Measurements from ENCODE around the gene ATP9B.

Gene ATP9B

DNA sequence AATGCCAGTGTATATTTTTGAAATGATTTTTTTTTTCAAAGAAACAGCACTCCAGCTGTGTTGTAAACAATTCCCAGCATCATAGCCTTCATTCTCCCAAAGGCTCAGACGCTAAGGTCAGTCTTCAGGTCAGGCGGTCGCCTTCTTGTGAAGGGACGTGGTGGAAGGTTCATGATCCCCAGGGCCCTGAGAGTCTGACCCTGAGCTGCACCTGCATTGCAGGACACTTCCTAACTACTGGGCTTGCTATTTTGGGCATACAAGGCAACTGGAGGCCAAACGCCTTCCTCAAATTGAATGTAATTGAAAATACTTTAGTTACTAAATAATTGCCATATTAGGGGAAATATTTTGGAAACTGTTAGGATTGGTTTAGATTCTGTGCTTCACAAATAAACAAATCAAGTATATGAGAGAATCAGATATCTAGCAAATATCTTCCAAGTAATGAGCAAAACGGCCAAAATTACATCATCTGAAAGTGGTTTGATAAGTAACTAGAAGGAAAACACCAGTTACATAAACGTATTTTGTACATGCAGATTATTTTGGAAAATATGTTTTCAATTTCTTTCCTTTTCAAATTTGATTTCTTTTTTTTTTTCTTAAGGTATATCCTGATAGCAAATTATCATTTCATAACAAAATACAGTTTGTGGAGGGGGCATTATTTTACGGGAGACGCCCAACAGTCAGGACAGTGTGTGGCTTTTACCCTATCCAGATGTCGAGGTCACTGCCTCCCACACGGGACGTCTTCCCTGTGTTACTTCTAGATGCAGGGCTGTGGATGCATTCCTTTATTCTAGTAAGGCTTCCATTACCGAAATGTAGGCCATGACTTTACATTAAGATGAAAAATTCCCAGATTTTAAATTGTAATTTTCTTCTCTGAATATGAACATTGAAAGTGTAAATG, 136.0 kb downstream of the ATP9B start:
- no peak for DNase-seq

DNA sequence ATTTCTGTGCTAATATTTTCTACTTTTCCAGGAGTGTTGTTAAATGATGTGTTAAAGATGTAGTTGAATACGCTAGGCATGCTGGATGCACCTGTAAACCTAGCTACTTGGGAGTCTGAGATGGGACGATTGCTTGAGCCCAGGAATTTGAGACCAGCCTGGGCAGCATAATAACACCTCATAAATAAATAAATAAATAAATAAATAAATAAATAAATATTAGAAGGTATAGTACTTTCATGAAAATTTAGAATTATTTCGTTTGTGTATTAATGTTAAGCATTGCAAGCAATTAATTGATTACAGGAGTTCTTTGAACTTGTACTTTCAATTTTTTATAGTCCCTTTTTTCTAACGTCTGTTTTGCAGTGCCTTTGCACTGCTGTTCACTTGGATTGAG, 137.2 kb downstream of the ATP9B start:
- no peak for DNase-seq

DNA sequence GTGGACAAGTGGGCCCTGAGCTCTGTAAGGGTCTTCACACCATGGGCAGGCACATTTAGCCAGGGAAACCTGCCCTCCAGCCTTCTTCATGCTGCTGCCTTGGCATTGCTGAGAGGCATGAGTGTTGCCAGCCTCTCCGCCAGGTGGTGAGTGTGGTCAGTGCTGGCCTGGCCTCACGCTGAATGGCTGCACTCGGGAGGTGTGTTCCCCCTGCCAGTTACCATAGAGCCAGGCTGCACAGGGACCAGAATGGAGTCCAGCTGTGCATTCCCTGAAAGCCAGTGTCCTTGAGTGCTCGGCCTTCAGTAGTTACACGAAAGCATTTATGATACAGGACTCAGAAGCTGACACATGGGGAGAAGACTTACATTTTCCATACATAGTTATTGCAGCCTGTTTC, 139.7 kb downstream of the ATP9B start:
- DNase-seq = no peak

DNA sequence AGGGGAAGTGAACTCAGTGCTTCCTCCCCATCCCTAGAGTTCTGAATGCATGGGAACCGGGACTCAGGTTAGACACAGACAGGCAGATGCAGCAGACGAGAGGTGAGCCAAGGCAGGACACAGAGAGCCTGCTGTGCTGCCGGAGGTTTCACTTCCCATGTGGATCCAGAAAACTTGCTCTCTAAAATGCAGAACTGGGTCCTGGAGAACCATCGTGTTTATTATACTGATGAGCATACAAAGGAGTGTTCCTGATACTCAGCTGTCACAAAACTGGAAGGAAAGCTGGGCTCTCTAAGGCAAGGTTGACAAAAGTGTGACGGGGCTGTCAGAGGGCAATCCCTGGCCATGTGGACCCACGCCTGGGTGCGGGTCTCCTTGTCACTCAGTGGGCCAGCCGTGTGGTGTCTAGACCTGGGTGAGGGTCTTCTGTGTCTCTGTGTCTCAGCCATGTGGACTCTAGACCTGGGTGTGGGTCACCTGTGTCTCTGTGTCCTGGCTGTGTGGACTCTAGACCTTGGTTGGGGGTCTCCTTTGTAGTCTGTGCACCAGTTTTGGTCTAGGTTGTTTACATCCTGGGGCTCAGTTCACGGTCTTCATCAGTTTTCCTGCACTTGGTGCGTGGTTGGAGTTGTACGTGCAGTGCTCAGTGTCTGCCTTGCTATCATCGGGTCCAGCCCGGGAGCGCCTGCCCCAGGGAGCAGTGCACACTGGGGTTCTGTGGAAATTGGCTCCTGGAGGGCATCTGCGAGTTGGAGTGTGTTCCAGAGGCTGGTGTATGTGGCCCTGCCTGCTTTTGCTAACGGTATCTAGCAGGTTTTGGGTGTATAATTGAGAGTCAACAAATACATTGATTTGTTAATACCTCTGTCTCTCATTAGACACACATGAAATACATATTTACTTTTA, 141.1 kb downstream of the ATP9B start:
- DNase-seq = no peak

DNA sequence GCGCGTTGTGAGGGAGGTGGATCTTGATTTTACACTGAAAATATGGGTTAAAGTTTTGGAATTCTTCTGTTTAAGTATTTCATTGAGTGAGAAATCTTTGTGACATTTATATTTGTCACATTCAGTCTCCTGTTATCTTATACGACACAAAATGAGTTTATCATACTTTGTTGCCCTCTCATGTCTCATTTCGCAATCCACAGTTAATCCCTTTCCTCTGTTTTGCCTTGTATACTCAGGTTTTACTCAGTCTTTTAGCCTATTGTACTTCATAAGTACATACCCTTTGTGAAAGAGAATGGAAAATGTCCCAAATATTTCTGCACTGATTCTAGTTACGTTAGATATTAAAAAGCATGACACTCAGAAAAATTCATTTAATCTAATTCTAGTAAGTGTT, 142.7 kb downstream of the ATP9B start:
- DNase-seq = no peak

DNA sequence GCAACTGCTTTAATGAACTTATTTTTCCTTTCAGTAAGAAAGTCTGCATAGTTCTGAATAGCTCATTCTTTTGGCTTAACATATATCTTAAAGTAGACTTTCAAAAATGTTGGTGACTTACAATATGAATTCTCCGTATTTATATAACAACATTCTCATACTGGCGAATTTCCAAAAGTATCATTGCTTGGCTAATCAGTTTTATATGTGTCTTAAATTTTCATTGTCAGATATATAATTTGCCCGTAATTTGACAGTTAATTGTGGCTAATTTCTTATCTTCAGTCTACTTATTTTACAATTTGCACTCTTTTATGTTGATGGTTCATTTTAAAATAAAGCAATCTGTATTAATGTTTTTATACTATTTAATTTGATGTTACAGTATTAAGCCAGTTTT, 144.9 kb downstream of the ATP9B start:
- no peak for DNase-seq

DNA sequence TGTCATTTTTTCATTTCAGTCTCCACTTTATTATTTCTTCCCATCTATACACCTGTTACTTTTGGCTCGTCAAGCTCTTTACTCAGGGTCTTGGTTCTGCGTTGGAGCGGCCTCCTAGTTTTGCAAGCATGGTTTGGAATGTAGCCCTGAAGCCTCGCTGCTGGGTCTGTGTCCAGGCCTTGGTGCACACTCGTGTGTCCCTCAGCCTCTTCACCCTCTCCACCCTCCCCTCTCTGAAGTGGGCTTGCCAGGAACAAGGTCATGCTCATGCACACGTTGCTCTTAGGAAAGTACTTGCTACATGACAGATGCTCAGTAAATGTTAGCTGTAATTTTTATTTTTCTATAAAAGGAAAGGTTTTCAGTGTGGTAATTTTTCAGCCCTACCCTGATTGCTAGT, 147.0 kb downstream of the ATP9B start:
- no peak for DNase-seq

DNA sequence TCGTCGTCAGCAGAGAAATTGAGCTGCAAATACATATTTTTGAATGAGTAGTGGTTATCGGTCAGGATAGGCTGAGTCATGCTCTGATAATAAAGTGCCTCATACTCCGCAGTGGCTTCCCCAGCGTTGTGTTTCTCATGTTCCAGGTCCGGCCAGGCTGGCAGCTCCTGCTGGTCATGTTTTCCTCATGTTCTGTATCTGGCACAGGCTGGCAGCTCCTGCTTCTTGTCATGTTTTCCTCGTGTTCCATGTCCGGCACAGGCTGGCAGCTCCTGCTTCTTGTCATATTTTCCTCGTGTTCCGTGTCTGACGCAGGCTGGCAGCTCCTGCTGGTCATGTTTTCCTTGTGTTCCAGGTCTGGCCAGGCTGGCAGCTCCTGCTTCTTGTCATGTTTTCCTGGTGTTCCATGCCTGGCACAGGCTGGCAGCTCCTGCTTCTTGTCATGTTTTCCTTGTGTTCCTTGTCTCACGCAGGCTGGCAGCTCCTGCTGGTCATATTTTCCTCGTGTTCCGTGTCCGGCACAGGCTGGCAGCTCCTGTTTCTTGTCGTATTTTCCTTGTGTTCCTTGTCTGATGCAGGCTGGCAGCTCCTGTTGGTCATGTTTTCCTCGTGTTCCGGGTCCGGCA, 148.9 kb downstream of the ATP9B start:
- DNase-seq = no peak

DNA sequence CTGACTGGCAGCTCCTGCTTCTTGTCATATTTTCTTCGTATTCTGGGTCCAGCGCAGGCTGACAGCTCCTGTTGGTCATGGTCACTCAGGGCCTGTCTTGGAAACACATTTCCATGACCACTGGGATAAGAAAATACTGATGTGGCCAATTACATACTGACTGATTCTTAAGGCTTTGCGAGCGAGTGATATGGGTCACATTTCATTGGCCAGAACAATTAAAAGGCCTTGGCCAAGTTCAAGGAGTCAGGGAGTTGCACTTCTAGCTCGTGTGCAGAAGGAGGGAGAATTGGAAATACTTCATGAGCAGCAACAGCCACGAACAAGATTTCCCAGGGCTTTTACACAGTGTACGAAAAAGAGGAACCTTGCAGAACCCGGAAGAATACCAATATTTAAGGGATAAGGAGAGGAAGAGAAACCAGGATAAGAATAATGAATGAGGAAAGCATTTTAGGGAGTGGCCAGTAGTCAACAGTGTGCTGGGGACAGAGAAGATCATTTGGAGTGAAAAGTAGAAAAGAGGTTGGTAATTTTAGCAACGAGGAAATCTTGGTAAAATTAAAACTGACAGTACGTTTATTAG, 149.5 kb downstream of the ATP9B start:
- no peak for DNase-seq

DNA sequence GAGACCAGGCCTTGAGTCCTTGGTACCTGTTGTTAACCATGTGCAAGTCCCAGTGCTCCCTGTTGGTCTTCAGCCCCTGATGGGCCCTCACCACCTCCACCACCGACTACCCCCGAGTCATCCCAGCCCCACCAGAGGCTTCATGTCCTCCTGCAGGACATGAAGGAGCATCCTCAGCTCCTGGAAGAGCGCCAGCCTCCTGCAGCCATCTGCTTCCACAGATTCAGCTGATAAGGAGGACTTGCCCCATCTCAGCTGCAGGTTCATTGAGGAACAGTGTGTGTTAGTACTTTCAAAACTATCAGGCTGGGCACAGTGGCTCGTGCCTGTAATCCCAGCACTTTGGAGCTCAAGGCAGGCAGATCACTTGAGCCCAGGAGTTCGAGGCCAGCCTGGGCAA, 151.9 kb downstream of the ATP9B start:
- DNase-seq = no peak

DNA sequence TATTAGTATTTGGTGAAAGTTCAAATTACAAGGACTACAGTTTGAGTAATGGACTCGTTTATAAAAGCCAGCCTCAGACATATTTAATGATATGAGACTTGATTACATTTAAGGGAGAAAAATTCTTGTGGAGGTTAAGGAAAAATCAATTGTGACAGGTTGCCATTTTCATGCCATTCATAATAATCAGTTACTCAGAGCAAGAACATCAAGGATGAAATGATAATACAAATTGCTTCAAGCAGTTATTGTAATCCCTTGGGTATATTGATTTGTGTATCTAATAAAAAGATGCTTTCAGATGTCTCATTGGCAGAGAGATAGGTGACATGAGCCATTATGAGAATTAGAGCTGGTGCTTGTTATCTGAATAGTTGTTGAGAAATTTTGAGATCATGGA, 153.6 kb downstream of the ATP9B start:
- DNase-seq = no peak

DNA sequence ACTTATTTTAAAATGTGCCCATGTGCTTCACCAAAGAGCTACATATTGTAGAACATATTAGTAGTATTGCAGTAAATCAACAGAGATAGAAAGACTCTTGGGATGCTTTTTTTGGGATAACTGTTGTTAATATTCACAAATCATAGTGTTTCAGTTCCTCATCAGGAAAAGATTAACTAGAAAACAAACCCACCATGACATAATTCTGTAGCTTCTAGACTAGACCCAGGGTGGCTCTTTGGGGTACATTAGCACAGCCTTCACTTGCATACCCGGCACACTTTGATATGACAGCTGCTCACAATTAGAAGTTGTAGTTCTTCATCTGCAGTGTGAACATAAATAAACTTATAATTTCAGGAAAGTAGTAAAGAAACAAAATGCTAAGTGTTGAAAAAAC, 154.2 kb downstream of the ATP9B start:
- no peak for DNase-seq

DNA sequence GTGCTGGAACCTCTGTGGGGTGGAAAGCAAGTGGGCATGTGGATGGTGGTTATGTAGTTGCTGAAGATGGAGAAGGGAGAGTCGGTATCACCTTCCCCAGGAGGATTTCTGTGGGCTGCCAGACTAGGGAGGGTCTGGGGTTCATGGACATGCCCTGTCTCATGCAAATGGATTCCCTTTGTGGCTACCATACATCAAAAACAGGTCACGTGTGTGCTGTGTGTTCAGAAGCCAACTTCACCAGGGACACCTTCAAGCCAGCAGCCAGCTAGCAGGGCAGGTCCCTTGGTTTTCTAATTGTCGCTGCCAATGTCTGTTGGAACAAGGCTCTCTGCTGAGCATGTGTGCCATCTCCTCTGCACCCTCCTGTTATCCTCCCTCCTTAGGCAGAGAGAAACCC, 155.2 kb downstream of the ATP9B start:
- no peak for DNase-seq

DNA sequence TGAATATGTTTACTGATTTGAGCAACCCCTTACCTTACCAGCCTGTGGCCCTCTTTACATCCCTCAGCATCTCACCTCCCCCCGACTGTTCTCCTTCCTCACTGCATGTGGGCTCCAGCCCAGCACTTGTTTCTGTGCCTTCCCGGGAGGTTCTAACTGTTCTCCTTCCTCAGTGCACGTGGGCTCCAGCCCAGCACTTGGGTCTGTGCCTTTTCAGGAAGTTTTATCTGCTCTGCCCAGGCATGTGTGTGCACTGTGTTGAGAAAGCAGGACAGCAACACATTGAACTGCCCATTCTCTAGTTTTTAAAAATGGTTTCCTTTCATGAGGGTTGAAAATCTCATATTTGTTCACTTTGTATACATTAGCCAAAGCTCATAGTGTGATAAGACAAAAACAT, 158.4 kb downstream of the ATP9B start:
- no peak for DNase-seq

DNA sequence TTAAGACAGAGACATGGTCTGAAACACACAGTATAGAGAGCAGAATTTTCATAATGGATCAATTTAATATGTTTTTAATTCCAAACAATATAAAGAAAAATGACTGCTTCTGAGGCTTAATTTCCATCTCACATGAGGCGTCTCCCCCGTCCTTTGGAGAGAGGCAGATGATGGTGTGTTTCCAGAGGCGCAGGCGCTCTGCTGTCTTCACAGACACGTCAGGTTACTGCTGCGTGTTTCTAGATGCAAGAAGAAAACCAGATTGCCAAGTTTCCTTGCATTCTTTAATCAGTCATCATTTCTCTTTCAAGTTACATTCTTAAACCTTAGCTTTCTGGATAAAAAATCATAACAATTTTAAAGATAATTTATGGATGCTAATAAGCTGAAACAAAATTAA, 160.2 kb downstream of the ATP9B start:
- DNase-seq = no peak

DNA sequence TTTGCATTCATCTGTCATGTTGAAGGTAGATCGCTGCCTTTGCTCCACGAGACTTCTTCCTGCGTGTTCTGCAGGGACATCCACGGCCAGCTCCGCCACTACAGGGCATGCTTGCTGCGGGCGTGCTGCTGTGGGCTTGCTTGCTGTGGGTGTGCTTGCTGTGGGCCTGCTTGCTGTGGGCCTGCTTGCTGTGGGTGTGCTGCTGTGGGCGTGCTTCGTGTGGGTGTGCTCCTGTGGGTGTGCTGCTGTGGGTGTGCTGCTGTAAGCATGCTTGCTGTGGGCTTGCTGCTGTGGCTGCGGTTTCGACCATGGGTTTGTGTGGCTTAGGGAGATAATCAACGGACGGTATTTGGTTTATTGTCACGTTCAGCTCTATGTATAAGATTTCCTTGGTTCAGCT, 165.2 kb downstream of the ATP9B start:
- no peak for DNase-seq

DNA sequence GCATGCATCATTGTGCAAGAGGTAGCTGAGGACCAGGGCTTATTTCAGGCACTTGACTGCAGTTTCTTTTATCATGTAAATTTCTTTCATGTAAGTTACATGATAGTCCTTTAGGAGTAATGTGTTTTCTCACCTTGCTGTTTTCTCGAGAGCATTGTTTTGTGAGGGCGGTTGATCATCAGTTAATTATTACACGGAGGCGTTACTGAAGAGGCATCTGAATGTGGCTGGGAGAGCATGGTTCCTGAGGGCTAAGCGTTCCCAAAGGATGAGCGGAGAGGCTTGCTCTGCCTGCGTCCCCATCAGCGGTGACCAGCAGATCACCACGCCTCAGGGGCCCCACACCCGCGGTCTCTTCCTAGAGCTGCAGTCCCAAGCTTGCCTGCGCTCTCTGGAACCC, 170.4 kb downstream of the ATP9B start:
- no peak for DNase-seq

DNA sequence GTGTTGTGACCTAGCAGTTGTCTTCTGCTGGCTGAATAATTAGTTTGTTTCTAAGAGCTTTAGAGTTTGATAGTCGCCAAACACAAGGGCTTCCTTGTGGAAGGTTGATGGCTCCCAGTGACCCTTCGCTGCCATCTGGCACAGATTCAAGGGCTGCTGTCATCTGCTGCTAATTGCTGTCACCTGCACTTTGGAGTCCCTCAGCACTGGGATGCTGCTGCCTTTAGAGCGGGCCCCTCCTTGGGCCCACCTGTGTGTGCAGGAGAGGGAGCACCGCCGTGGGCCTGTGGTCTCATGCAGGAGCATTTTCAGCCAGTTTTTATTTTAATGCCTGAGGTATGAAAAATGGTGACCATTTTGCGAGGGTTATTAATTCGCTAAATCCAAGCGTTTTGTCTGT, 172.6 kb downstream of the ATP9B start:
- no peak for DNase-seq

DNA sequence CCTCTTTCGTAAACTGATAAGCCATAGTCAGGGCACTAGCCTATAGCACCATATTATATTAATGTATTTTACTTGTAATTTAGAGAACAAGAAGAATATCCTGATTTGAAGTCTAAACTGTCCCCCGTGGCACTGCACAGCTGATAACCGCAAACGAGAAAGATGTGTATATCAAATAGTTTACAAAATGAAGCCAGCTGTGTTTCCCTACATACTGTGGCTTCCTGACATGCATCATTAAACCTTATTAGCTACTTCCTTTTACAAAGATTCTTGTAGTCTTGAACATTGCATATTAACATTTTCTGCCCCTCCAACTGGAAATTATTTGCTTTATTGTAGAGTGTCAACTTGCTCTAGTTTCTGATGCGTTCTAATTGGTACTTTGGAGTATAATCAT, 173.1 kb downstream of the ATP9B start:
- no peak for DNase-seq

DNA sequence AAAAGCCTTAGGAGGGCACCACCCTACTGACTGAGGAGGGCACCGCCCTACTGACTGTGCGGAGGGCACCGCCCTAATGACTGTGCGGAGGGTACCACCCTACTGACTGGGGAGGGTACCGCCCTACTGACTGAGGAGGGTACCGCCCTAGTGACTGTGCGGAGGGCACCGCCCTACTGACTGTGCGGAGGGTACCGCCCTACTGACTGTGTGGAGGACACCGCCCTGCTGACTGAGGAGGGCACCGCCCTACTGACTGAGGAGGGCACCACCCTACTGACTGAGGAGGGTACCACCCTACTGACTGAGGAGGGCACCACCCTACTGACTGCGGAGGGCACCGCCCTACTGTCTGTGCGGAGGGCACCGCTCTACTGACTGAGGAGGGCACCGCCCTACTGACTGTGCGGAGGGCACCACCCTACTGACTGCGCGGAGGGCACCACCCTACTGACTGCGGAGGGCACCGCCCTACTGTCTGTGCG, 176.4 kb downstream of the ATP9B start:
- peak; percentile 72 for DNase-seq

DNA sequence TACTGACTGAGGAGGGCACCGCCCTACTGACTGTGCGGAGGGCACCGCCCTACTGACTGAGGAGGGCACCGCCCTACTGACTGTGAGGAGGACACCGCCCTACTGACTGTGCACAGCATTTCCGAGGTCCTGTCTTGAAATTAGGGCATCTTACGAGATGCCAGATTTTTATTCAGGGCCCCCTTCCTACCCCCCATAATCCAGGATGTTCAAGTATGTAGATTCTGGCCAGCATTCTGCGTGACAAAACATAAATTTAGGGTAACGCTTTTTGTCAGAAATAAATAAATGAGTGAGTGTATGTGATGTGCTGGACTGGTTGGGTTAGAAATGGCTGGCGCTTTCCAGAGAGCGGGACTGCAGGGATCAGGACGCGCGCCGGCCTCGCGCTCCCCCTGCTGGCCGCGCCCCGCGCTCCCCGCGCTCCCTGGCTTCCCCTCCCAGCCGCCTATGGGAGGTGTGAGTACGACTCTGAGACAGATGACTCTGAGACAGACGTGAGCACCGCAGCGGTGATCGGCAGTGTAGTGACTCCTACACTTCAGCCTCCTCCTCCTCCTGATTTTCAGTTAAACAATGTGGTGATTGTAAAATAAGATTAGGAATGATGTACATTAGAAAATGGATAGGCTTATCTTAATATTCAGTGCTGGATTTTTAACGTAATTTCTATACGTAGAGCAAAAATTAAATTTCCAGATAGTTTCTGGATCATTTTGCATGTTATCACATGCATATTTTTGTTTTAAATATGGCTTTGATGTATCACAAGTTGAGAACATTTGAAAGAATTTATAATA, 177.3 kb downstream of the ATP9B start:
- peak; percentile 76 for DNase-seq

DNA sequence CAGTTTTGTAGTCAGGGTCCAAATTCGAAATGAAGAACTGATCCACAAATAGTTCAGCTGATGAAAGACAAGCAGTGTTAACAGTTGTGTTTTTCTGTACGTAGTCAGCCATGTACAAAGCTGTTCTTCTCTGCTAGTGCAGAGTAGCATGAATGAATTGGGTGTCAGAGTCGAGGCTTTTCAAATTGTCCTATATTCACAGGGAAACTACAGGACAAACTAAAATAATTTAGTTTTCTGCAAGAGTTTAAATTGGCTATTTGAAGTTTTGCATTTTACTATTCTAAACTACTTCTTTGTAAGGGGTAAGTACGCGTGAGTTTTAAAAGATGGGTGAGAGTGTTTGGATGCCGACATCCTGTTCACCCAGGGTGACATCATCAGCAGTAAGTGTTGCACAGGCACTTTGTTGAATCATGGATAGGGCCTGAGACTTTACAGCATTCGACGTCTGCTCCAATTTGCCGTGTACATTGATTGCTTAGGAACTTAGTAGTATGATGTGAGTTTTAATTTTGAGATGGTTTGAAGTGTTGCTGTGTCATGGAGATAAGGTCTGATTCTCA, 179.4 kb downstream of the ATP9B start:
- no peak for DNase-seq

Data from CD4-positive, alpha-beta T cell treated with Interleukin-17A for 1 hour (primary cell).